ENCODE measurements around the gene MICALL2. TPM values are rescaled to one million over a fixed set of nuclear protein-coding genes. Genes with fewer than 3 reads are reported as not detected.
"Not testable (repeated sequence)": the region's sequence is repeated elsewhere in the genome, so short reads cannot be mapped to it uniquely, and the experiment has no call there.

Gene MICALL2
- total and polyA plus RNA-seq, 3 donors from 2014 or later: 13.4 to 39.4 (median 29.4) TPM

DNA sequence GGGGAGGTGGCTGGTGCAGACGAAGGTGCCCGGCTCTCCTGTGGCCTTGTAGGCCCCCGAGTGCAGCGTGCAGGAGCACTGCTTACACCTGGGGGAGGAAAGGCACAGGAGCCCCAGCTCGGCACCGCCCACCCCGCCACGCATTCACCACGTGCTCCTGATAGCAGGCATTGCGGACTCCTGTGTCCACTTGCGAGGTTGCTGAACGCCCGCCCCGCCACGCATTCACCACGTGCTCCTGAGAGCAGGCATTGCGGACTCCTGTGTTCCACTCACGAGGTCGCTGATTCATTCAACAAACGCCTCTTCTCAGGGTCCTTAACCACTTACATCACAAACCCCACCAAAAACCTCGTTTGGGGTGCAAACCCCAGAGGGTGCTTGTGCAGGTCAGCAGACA is 13.9 kb downstream of the MICALL2 start:
- no peaks in the 10 kb centered on the region for H3K36me3 ChIP-seq (ENCODE audit: low read depth, missing control alignments)
- H3K27ac ChIP-seq: no peak overlapping the region
- intact Hi-C loops (cut with DNase I; ENCODE audit: low total_unique reads): no loop called here
- H3K4me3 ChIP-seq: no peak overlapping the region
- DNase-seq: no peak
- TF ChIP-seq POLR2A (IDR thresholded peaks at IDR 0.05): no peak
- TF ChIP-seq, protein P1, sequence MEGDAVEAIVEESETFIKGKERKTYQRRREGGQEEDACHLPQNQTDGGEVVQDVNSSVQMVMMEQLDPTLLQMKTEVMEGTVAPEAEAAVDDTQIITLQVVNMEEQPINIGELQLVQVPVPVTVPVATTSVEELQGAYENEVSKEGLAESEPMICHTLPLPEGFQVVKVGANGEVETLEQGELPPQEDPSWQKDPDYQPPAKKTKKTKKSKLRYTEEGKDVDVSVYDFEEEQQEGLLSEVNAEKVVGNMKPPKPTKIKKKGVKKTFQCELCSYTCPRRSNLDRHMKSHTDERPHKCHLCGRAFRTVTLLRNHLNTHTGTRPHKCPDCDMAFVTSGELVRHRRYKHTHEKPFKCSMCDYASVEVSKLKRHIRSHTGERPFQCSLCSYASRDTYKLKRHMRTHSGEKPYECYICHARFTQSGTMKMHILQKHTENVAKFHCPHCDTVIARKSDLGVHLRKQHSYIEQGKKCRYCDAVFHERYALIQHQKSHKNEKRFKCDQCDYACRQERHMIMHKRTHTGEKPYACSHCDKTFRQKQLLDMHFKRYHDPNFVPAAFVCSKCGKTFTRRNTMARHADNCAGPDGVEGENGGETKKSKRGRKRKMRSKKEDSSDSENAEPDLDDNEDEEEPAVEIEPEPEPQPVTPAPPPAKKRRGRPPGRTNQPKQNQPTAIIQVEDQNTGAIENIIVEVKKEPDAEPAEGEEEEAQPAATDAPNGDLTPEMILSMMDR (IDR thresholded peaks at IDR 0.05): no peak
- H3K27me3 ChIP-seq: no peaks in the 10 kb centered on the region
- H3K9me3 ChIP-seq: no peaks in the 10 kb centered on the region
- WGBS, 2 donors: 84 to 92% methylated on average over 8 to 21 of the region's 21 CpGs
- H3K4me1 ChIP-seq: no peaks in the 10 kb centered on the region

DNA sequence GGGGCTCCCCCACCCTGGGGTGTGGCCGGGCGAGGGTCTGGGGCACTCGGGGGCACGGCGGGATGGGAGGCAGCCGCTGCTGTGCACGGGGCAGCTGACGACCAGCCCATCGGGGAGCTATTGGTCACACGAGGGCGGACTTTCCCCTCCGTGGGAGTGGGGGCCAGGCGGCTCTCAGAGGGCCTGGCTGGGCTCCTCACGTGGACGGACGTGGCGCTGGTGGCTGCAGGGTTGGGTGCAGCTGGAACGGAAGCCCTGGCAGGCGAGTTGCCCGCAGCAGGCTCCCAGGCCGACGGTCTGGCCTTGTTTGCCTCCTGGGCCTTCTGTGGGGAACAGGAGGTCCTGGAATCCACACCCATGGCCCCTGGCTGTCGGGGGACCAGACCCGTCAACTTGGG is 14.3 kb downstream of the MICALL2 start:
- H3K4me3 ChIP-seq: no peak overlapping the region
- no peaks in the 10 kb centered on the region for H3K27me3 ChIP-seq
- no peaks in the 10 kb centered on the region for H3K4me1 ChIP-seq
- no peaks in the 10 kb centered on the region for H3K9me3 ChIP-seq
- intact Hi-C loops (cut with DNase I; ENCODE audit: low total_unique reads): no loop called here
- DNase-seq: no peak
- no peak for TF ChIP-seq POLR2A (IDR thresholded peaks at IDR 0.05)
- TF ChIP-seq, protein P1 (IDR thresholded peaks at IDR 0.05): no peak
- H3K36me3 ChIP-seq (ENCODE audit: low read depth, missing control alignments): no peaks in the 10 kb centered on the region
- no peak overlapping the region for H3K27ac ChIP-seq
- WGBS, 2 donors: 79 to 85% methylated on average over 22 to 24 of the region's 24 CpGs

DNA sequence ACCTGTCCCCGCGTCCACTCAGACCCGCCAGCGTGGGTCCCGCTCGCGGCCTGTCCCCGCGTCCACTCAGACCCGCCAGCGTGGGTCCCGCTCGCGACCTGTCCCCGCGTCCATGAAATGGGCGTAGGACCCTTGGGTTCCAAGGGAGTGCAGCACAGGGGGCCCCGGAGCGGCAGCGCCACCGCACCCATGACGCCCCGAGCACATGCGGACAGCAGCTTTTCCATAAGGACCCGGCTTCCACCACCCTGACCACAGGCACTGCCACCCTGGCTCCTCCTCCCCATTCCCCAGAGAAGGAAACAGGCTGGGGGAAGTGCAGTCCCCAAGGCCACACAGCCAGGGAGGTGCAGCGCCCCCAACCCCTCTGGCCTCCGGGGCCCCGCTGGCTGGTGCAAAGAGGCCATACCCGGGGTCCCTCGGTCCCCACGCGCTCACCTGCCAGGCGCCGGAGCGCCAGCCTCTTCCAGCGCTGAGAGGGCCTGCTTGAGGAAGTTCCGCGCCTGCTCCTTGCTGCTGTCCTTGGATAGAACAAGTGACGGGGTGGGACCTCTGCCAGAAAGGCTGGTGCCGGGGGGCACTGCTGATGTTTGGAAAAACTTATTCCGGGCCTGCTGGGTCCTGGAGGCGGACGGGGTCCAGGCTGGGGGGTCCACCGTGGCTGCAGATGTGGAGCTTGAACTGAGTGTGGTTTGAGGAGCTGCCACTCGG is 14.9 kb downstream of the MICALL2 start:
- WGBS, 2 donors: 83 to 86% methylated on average over 11 to 43 of the region's 45 CpGs
- H3K4me3 ChIP-seq: no peak overlapping the region
- no peak for DNase-seq

DNA sequence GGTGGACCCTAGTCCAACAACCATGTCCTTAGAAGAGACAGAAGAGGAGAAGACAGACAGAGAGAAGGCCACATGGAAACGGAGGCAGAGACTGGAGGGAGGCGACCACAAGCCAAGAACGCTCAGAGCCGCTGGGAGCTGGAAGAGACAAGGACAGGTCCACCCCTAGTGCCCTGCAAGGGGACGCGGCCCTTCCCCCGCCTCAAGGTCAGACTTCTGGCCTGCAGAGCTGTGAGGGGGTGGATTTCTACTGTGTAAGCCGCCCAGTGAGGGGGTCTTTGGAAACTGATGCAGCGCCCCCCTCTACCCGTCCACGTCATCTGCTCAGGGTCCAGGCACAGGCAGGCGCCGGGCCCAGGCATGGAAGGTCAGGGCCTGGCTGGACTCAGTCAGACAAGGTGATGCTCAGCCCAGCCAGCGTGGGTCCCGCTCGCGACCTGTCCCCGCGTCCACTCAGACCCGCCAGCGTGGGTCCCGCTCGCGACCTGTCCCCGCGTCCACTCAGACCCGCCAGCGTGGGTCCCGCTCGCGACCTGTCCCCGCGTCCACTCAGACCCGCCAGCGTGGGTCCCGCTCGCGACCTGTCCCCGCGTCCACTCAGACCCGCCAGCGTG is 15.6 kb downstream of the MICALL2 start:
- H3K36me3 ChIP-seq (ENCODE audit: low read depth, missing control alignments); H3K27ac ChIP-seq; H3K4me3 ChIP-seq; H3K27me3 ChIP-seq; DNase-seq; H3K4me1 ChIP-seq; intact Hi-C loops (cut with DNase I; ENCODE audit: low total_unique reads); H3K9me3 ChIP-seq: not testable (repeated sequence)
- WGBS, 2 donors: 90 to 92% methylated on average over 13 to 15 of the region's 42 CpGs

More for the DNA sequence above, 14.9 kb downstream of the MICALL2 start:
- H3K4me1 ChIP-seq: no peaks in the 10 kb centered on the region
- no peaks in the 10 kb centered on the region for H3K36me3 ChIP-seq (ENCODE audit: low read depth, missing control alignments)
- TF ChIP-seq POLR2A (IDR thresholded peaks at IDR 0.05): no peak
- TF ChIP-seq, protein P1 (IDR thresholded peaks at IDR 0.05): no peak
- H3K27ac ChIP-seq: no peak overlapping the region
- intact Hi-C loops (cut with DNase I; ENCODE audit: low total_unique reads): no loop called here
- H3K9me3 ChIP-seq: no peaks in the 10 kb centered on the region
- H3K27me3 ChIP-seq: no peaks in the 10 kb centered on the region

DNA sequence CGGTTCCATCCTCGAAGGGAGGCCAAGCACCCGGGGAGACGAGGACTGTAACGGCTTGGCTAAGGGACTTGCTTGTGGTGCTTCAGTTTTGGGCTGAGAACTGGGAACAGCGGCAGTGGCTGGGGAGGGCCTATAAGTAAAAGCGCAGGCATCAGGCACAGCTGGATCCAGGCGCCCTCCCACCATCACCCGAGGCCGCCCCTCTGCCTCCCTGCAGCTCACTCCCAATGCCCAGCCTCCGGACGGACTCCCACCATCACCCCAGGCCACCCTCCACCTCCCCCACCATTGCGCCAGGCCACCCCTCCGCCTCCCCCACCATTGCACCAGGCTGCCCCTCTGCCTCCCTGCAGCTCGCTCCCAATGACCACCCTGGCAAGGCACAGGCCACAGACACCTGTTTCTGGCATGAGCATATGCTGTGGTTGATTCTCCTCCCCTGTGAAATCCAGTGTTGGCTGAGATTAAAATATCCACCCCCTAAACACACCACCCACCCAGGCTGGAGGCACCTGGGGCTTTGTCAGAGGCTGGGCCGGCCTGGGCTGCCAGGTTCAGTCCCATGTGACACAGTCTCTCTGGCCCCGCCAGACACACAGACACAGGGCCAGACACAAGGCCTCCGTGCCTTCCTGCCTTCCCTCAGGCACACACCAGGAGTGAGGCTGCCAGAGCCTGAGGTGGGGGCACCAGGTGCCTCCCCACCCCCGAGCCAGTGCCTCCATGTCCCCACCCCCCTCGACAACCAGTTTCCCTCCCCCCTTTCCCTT is 16.7 kb downstream of the MICALL2 start:
- WGBS, 2 donors: 85 to 92% methylated on average over 9 to 20 of the region's 20 CpGs
- Histone ChIP-seq H3K27ac (no peak overlapping the region), H3K36me3 (ENCODE audit: low read depth, missing control alignments) (no peaks in the 10 kb centered on the region), H3K4me1 (no peaks in the 10 kb centered on the region), H3K4me3 (no peak overlapping the region), H3K9me3 (no peaks in the 10 kb centered on the region), H3K27me3 (no peaks in the 10 kb centered on the region)
- no peak for DNase-seq
- intact Hi-C loops (cut with DNase I; ENCODE audit: low total_unique reads): no loop called here
- TF ChIP-seq POLR2A (IDR thresholded peaks at IDR 0.05): no peak
- TF ChIP-seq, protein P1 (IDR thresholded peaks at IDR 0.05): no peak

Data from testis (tissue), 3 donors.